Naive B cell (primary cell): ENCODE measurements around the gene WFIKKN2. TPM values are rescaled to one million over a fixed set of nuclear protein-coding genes. Genes with fewer than 3 reads are reported as not detected.

Experiments
- ATAC-seq, 2 donors: fragments of 150-1000 bp; cut with Tn5 transposase; 2 replicates each; pipeline ENCODE4 v1.10.0; 2021; ENCODE audit warnings: low read depth in 2 of 2, mild to moderate bottlenecking in 2 of 2, moderate library complexity in 2 of 2
- DNase-seq: peaks from one replicate; pipeline ENCODE4 v3.0.0; 2022
- H3K27ac Mint-ChIP-seq, 6 donors: one replicate each; pipeline ENCODE4 v1.8.0; 2020 to 2022; ENCODE audit warnings: mild to moderate bottlenecking in 6 of 6, mixed read lengths in 6 of 6, moderate library complexity in 5 of 6, inconsistent platforms in 2 of 6
- H3K27me3 Mint-ChIP-seq, 3 donors: one replicate each; pipeline ENCODE4 v1.8.0; 2021 to 2022; ENCODE audit warnings: mixed read lengths in 3 of 3, mild to moderate bottlenecking in 1 of 3
- H3K36me3 Mint-ChIP-seq, 2 donors: one replicate each; pipeline ENCODE4 v1.8.0; 2020 to 2022; ENCODE audit warnings: mixed read lengths in 2 of 2, inconsistent platforms in 1 of 2, mild to moderate bottlenecking in 1 of 2
- H3K4me1 Mint-ChIP-seq, 3 donors: one replicate each; pipeline ENCODE4 v1.8.0; 2020 to 2022; ENCODE audit warnings: mixed read lengths in 3 of 3, inconsistent platforms in 1 of 3, mild to moderate bottlenecking in 1 of 3, moderate library complexity in 1 of 3
- H3K4me3 Mint-ChIP-seq, 8 donors: one replicate each; pipeline ENCODE4 v1.8.0; 2020 to 2022; ENCODE audit warnings: mild to moderate bottlenecking in 8 of 8, mixed read lengths in 8 of 8, moderate library complexity in 8 of 8, inconsistent platforms in 2 of 8
- H3K9me3 Mint-ChIP-seq, 7 donors: one replicate each; pipeline ENCODE4 v1.8.0; 2020 to 2022; ENCODE audit warnings: mixed read lengths in 7 of 7, mild to moderate bottlenecking in 5 of 7, inconsistent platforms in 2 of 7, moderate library complexity in 1 of 7
- polyA plus RNA-seq, 6 donors: library from polyadenylated mRNA; unstranded; fragments of 300-500 nt; fragmentation: Illumina TruSeq; gene quantifications; one replicate each; pipeline ENCODE4 v1.2.3, GENCODE V29; 2021; ENCODE audit warnings: low read depth in 6 of 6

WFIKKN2 gene
- polyA plus RNA-seq, 6 donors from 2014 or later, result not detected

GRCh38 chr17:50833510-50834428, 1.6 kb upstream of the WFIKKN2 start:
- no peaks in the 10 kb centered on the region for H3K4me1 Mint-ChIP-seq
- no peak overlapping the region for H3K4me3 Mint-ChIP-seq
- no peaks in the 10 kb centered on the region for H3K9me3 Mint-ChIP-seq
- no peaks in the 10 kb centered on the region for H3K36me3 Mint-ChIP-seq
- DNase-seq (no peak), ATAC-seq (no peak)
- peaks cover 15 to 52% (median 48%) of the 10 kb centered on the region in 3 donors for H3K27me3 Mint-ChIP-seq
- no peak overlapping the region for H3K27ac Mint-ChIP-seq

DNA sequence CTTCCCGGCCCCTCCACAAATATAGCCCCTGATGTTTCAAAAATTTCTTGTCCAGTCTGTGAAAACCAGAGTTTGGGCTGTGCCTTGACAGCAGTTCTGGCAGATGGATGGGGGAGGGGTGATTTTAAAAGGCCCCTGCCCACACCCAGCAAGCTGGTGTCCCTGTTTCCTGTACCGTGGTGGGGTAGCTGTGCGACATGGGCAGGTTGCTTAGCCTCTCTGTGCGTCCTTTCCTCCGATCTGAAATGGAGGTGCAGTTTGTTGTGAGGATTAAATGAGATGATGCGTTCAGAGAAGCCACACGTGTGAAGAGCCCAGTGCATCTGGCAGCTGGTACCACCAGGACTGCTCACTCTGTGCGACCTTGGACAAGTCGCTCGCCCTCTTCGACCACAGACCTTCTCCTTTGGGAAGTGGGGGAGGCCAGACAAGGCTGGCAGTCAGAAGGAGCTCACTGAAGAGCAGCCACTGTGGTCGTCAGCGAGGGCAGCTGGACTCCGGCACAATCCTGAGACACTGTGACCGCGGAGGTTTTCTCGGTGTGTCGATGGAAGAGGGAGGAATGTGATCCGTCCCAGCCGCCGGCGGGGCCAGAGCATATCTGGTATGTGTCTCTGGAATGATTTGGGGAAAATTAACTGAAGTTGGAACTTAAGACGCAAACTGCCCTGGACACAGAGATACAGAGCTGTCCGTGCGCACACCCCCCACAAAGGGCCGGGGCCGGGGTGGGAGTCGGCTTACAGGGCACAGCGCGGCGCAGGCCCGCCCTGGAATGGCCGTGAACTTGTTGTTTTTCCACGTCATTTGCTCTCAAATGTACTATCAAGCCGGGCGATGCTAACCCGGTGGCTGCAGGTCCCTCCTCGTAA, 721 bp upstream of the WFIKKN2 start:
- no peaks in the 10 kb centered on the region for H3K9me3 Mint-ChIP-seq

GRCh38 chr17:50836826-50837225, 1.4 kb downstream of the WFIKKN2 start:
- H3K9me3 Mint-ChIP-seq, result no peaks in the 10 kb centered on the region
- peaks cover 0 to 3% (median 0%) of the 10 kb centered on the region in 3 donors for H3K4me1 Mint-ChIP-seq
- H3K36me3 Mint-ChIP-seq, result no peaks in the 10 kb centered on the region
- no peak for ATAC-seq
- peaks cover 11 to 30% (median 22%) of the 10 kb centered on the region in 3 donors for H3K27me3 Mint-ChIP-seq
- DNase-seq, result no peak
- no peak overlapping the region for H3K4me3 Mint-ChIP-seq
- H3K27ac Mint-ChIP-seq, result no peak overlapping the region

More for the DNA sequence above, 721 bp upstream of the WFIKKN2 start:
- no peaks in the 10 kb centered on the region for H3K4me1 Mint-ChIP-seq
- no peak overlapping the region for H3K27ac Mint-ChIP-seq
- DNase-seq (no peak), ATAC-seq (no peak)
- H3K36me3 Mint-ChIP-seq, result no peaks in the 10 kb centered on the region
- no peak overlapping the region for H3K4me3 Mint-ChIP-seq
- H3K27me3 Mint-ChIP-seq, result peaks cover 11 to 48% (median 44%) of the 10 kb centered on the region in 3 donors

- no peak for ATAC-seq
- H3K9me3 Mint-ChIP-seq, result no peaks in the 10 kb centered on the region
Observed at GRCh38 chr17:50837286-50837979, 2.0 kb downstream of the WFIKKN2 start.

GRCh38 chr17:50837980-50838954, 2.9 kb downstream of the WFIKKN2 start:
- Mint-ChIP-seq H3K27ac (no peak overlapping the region), H3K4me1 (peaks cover 0 to 4% (median 0%) of the 10 kb centered on the region in 3 donors), H3K9me3 (no peaks in the 10 kb centered on the region), H3K36me3 (no peaks in the 10 kb centered on the region), H3K27me3 (peaks cover 11 to 30% (median 15%) of the 10 kb centered on the region in 3 donors), H3K4me3 (no peak overlapping the region)
- DNase-seq (no peak), ATAC-seq (no peak)

More at GRCh38 chr17:50837286-50837979, 2.0 kb downstream of the WFIKKN2 start:
- Mint-ChIP-seq H3K27ac (no peak overlapping the region), H3K36me3 (no peaks in the 10 kb centered on the region), H3K4me3 (no peak overlapping the region), H3K27me3 (peaks cover 11 to 30% (median 18%) of the 10 kb centered on the region in 3 donors), H3K4me1 (peaks cover 0 to 4% (median 0%) of the 10 kb centered on the region in 3 donors)
- DNase-seq, result no peak

DNA sequence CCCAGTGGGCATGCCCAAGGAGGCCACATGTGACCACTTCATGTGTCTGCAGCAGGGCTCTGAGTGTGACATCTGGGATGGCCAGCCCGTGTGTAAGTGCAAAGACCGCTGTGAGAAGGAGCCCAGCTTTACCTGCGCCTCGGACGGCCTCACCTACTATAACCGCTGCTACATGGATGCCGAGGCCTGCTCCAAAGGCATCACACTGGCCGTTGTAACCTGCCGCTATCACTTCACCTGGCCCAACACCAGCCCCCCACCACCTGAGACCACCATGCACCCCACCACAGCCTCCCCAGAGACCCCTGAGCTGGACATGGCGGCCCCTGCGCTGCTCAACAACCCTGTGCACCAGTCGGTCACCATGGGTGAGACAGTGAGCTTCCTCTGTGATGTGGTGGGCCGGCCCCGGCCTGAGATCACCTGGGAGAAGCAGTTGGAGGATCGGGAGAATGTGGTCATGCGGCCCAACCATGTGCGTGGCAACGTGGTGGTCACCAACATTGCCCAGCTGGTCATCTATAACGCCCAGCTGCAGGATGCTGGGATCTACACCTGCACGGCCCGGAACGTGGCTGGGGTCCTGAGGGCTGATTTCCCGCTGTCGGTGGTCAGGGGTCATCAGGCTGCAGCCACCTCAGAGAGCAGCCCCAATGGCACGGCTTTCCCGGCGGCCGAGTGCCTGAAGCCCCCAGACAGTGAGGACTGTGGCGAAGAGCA, 4.4 kb downstream of the WFIKKN2 start:
- no peak for ATAC-seq

GRCh38 chr17:50840311-50840851, 5.0 kb downstream of the WFIKKN2 start:
- Mint-ChIP-seq H3K27ac (no peak overlapping the region), H3K36me3 (no peaks in the 10 kb centered on the region), H3K4me3 (no peak overlapping the region), H3K9me3 (no peaks in the 10 kb centered on the region), H3K4me1 (peaks cover 0 to 4% (median 0%) of the 10 kb centered on the region in 3 donors), H3K27me3 (peaks cover 0 to 10% (median 9%) of the 10 kb centered on the region in 3 donors)
- ATAC-seq (no peak), DNase-seq (no peak)

More for the DNA sequence above, 4.4 kb downstream of the WFIKKN2 start:
- Mint-ChIP-seq H3K4me3 (no peak overlapping the region), H3K9me3 (no peaks in the 10 kb centered on the region), H3K36me3 (no peaks in the 10 kb centered on the region), H3K4me1 (peaks cover 0 to 4% (median 0%) of the 10 kb centered on the region in 3 donors), H3K27me3 (peaks cover 2 to 16% (median 11%) of the 10 kb centered on the region in 3 donors), H3K27ac (no peak overlapping the region)
- no peak for DNase-seq

GRCh38 chr17:50841277-50841948, 6.0 kb downstream of the WFIKKN2 start:
- peaks cover 0 to 4% (median 0%) of the 10 kb centered on the region in 3 donors for H3K4me1 Mint-ChIP-seq
- H3K27me3 Mint-ChIP-seq, result peaks cover 0 to 7% (median 0%) of the 10 kb centered on the region in 3 donors
- H3K4me3 Mint-ChIP-seq, result no peak overlapping the region
- H3K36me3 Mint-ChIP-seq, result no peaks in the 10 kb centered on the region
- no peaks in the 10 kb centered on the region for H3K9me3 Mint-ChIP-seq
- peak overlapping the region in 2 of 6 donors; percentile 56 to 57 for H3K27ac Mint-ChIP-seq
- DNase-seq (no peak), ATAC-seq (no peak)

DNA sequence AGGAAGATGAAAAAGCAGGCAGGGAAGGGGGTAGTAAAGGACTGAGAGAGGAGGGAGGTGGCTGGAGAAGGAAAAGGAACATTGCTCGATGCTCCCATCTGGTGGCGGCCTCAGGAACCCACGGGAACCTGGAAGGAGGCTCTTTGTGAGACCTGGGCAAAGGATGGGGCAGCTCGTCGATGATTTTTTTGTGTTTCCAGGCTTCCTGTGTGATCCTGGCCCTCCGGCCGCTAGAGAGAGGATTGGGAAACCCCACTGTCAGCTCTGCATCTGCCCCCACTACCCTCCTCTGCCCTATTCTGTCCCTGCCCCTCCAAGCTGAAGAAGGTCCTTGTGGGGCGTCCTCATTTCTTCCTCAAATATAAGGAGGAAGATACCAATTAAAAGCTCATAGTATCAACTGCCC, 6.6 kb downstream of the WFIKKN2 start:
- Mint-ChIP-seq H3K27me3 (peaks cover 0 to 7% (median 0%) of the 10 kb centered on the region in 3 donors), H3K36me3 (no peaks in the 10 kb centered on the region), H3K4me1 (peaks cover 0 to 4% (median 0%) of the 10 kb centered on the region in 3 donors), H3K27ac (no peak overlapping the region), H3K9me3 (no peaks in the 10 kb centered on the region), H3K4me3 (no peak overlapping the region)
- ATAC-seq, result peak in 1 of 2 donors; percentile 41
- DNase-seq, result no peak

GRCh38 chr17:50842506-50843149, 7.2 kb downstream of the WFIKKN2 start:
- no peak for DNase-seq
- Mint-ChIP-seq H3K4me3 (no peak overlapping the region), H3K4me1 (peaks cover 0 to 4% (median 0%) of the 10 kb centered on the region in 3 donors), H3K36me3 (no peaks in the 10 kb centered on the region), H3K27ac (no peak overlapping the region), H3K27me3 (peaks cover 0 to 7% (median 0%) of the 10 kb centered on the region in 3 donors), H3K9me3 (peaks cover 0 to under 1% (median 0%) of the 10 kb centered on the region in 7 donors)
- ATAC-seq, result no peak
